ENCODE data around the gene LCN9. TPM values are rescaled to one million over a fixed set of nuclear protein-coding genes. Genes with fewer than 3 reads are reported as not detected.

The LCN9 gene
- total RNA-seq, 4 donors from 2014 or later = 1.4 TPM; not detected in 3

DNA sequence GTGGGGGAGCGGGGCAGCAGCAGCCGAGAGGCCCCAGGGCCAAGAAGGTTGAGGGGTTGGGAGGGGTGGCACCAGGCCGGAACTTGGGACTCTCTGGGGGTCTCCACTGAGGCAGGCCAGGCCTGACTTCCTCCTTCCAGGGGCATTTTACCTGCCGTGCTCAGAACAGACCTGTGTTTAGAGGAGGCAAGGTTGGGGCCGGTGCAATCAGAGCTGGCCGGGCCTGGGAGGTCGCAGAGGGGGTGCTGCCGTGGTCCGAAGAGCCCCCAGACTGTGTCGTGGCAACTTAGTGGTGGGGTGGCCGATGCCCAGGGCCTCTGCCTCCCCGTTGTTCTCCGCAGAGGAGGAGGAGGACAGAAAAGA lies 45.6 kb upstream of the LCN9 start:
- ATAC-seq (ENCODE audit: low FRiP score) = no peak

DNA sequence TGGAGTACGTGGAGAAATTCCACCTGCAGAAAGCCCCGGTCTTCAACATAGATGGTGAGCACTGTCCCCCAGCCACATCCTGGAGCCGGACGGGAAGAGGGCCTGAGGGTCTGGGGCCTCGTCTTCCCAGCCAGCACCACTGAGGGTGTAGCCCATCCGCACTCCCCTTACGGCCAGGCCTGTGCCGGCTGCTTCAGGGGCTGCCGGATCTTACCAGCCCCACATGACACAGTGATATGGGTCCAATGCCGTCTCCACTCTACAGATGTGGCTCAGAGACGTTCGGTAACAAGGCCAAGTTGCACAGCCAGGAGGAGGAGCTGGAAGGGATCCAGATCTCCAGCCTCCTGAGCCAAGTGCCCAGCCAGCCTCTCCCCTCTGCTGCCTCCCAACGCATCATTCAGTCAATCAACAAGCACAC lies 45.1 kb upstream of the LCN9 start:
- ATAC-seq (ENCODE audit: low FRiP score) (no peak), DNase-seq (ENCODE audit: low spot score) (no peak)
- TF ChIP-seq, protein P1, sequence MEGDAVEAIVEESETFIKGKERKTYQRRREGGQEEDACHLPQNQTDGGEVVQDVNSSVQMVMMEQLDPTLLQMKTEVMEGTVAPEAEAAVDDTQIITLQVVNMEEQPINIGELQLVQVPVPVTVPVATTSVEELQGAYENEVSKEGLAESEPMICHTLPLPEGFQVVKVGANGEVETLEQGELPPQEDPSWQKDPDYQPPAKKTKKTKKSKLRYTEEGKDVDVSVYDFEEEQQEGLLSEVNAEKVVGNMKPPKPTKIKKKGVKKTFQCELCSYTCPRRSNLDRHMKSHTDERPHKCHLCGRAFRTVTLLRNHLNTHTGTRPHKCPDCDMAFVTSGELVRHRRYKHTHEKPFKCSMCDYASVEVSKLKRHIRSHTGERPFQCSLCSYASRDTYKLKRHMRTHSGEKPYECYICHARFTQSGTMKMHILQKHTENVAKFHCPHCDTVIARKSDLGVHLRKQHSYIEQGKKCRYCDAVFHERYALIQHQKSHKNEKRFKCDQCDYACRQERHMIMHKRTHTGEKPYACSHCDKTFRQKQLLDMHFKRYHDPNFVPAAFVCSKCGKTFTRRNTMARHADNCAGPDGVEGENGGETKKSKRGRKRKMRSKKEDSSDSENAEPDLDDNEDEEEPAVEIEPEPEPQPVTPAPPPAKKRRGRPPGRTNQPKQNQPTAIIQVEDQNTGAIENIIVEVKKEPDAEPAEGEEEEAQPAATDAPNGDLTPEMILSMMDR (IDR thresholded peaks at IDR 0.05) = no peak

More for the DNA sequence above, 45.6 kb upstream of the LCN9 start:
- TF ChIP-seq, protein P1 (IDR thresholded peaks at IDR 0.05) = no peak
- DNase-seq (ENCODE audit: low spot score) = no peak

DNA sequence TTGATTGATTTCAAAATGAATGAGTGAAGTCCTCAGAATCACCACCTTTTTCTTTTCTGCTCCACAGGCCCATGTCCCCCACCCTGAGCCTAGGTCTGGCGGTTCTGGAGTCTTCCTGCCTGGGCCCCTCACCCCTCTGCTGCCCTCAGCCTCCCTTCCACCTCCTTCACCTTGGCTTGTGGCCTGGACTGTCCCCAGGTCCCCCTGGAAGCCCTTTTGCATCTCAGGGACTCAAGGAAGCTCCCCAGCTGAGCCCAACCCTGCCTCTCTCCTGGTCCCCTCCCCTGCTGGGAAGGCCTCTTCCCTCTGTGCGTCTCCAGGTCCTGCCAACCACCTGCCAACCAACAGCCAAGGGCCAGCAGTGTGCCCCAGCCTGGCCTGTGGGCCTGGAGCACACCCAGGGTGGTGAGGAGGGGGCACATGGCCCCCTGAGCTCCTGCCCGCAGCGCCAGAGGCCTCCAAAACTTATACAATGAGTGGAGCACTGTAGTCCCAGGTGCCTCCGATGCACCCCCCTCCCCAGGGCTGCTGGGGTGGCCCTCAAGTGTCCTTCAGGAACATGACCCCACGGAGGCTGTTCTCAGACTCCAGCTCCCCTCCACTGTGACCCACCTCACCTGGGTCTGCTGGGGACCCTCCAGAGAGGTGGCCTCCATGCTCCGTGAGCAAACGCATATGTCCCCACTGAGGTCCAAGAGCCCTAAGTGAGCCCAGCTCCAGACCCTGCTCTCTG lies 44.1 kb upstream of the LCN9 start:
- no peak for ATAC-seq (ENCODE audit: low FRiP score)
- no peak for DNase-seq (ENCODE audit: low spot score)
- TF ChIP-seq, protein P1 (IDR thresholded peaks at IDR 0.05) = no peak

DNA sequence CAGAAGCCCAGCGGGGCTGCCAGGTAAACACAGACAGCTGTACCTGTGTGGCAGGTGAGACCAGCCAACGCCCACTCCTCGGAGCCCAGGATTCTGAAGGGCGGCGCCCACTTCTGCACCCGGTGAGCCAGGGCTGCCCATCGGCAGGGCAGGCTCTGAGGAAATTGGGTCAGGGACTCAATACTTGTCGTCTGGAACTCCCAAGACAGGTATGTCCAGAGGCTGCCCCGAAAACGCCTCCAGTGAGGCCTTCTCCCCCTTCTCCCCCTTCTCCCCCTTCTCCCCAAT lies 43.6 kb upstream of the LCN9 start:
- DNase-seq (ENCODE audit: low spot score) = no peak
- TF ChIP-seq, protein P1 (IDR thresholded peaks at IDR 0.05) = no peak
- no peak for ATAC-seq (ENCODE audit: low FRiP score)

DNA sequence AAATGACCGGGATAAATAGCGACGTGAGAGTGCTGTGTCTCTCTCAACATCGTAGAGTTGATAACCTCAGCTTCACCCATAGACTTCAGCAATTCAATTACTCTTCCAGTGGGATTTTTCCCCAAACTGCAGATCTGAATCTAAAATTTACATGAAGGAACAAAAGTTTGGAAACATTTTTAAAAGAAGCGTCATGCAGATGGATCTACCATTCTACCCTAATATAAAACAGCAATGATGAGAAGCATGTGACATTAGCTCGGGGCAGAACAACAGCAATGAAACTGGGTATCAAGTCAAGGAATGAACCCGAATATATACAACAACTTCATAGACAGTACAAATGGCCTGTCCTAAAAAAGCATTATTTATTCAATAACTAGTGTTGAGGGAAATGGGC lies 42.6 kb upstream of the LCN9 start:
- DNase-seq (ENCODE audit: low spot score) = no peak
- TF ChIP-seq, protein P1 (IDR thresholded peaks at IDR 0.05) = no peak
- no peak for ATAC-seq (ENCODE audit: low FRiP score)

DNA sequence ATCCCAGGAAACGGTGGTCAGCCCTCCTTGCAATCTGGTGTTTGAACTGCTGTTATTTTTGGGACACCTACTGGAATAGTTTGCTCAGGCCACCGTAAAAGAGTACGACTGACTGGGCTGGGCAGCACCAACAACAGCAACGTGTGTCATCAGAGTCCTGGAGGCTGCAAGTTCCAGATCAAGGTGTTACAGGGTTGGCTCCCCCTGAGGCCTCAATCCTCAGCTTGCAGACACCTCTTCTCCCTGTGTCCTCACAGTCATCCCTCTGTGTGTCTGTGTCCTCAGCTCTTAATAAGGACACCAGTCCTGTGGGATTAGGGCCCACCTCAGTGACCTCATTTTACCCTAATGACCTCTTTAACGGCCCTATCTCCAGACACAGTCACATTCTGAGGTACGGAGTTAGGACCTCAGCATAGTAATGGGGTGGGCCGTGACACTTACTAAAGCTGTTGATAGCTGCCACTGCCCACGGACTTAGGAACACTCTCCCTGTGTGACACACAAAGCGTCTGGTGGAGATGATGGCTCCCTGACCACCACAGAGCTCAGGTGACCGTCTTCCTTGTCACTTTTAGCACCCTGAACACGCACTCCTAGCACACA lies 40.6 kb upstream of the LCN9 start:
- ATAC-seq (ENCODE audit: low FRiP score) = no peak

More for the DNA sequence above, 40.6 kb upstream of the LCN9 start:
- TF ChIP-seq, protein P1 (IDR thresholded peaks at IDR 0.05) = no peak
- DNase-seq (ENCODE audit: low spot score) = no peak
